GM10248 (cell line): ENCODE measurements around the gene JAG2.
A peak's percentile ranks its signal among the peaks of the same experiment; 100 is the strongest.

ENCODE experiments used
- CTCF ChIA-PET: fragments of 300-600 bp; sonication (Branson Sonifier 250); formaldehyde crosslinking; extraction: SDS; loops from one replicate; lab custom pipeline; 2021; ENCODE audit warnings: antibody characterized with exemption; lab: Yijun Ruan, JAX
- POLR2A ChIA-PET: fragments of 350-650 bp; sonication (Branson Sonifier 250); formaldehyde crosslinking; extraction: SDS; loops from one replicate; lab custom pipeline; 2020; ENCODE audit warnings: antibody characterized with exemption; lab: Yijun Ruan, JAX
- DNase-seq: peaks from one replicate; pipeline ENCODE4 v3.0.0; 2012; ENCODE audit errors: extremely low spot score
- TF ChIP-seq, protein P1 (sequence below): IDR thresholded peaks from 2 replicates; pipeline ENCODE4 v1.5.1; 2012; ENCODE audit warnings: mild to moderate bottlenecking, low read depth; ENCODE audit errors: extremely low read depth, missing control alignments, control extremely low read depth

JAG2 gene

DNA sequence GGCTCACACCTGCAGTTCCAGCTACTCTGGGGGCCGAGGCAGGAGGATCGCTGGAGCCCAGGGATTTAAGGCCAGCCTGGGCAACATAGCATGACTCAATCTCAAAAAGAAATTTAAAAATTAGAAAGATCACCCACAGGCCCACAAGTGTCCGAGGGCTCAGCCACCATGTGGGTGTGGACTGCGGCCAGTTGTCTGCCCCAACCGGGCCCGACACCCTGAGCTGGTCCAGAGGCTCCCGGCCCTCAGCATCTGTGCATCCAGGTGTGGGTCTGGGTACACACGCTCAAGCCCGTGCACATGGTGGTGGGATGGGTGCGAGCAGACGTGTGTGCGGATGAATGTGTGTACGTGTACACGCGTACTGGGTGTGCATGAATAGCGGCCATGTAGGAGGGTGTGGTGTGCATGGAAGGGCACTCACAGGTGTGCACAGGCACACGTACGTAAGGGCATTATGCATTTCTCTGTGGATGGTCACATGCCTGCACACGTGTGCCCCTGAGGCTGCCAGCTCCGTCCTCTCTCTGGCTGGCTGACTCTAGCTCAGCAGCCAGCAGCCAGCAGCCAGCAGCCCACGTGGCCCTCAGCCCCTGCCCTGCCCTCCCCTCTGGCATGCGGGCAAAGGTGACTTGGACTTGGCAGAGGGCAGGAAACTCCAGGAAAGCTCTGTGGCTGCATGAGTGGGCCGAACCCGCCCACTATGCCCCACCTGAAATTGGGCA lies 35.8 kb upstream of the JAG2 start:
- CTCF ChIA-PET = interaction anchor here (0.8 to 2.3 kb wide), 3 partner anchors 138 to 148 kb away, joined by 3 to 8 read pairs (median 3); no protein-coding TSS in a partner anchor
- TF ChIP-seq, protein P1, sequence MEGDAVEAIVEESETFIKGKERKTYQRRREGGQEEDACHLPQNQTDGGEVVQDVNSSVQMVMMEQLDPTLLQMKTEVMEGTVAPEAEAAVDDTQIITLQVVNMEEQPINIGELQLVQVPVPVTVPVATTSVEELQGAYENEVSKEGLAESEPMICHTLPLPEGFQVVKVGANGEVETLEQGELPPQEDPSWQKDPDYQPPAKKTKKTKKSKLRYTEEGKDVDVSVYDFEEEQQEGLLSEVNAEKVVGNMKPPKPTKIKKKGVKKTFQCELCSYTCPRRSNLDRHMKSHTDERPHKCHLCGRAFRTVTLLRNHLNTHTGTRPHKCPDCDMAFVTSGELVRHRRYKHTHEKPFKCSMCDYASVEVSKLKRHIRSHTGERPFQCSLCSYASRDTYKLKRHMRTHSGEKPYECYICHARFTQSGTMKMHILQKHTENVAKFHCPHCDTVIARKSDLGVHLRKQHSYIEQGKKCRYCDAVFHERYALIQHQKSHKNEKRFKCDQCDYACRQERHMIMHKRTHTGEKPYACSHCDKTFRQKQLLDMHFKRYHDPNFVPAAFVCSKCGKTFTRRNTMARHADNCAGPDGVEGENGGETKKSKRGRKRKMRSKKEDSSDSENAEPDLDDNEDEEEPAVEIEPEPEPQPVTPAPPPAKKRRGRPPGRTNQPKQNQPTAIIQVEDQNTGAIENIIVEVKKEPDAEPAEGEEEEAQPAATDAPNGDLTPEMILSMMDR = no peak
- POLR2A ChIA-PET = no interaction called here
- no peak for DNase-seq

DNA sequence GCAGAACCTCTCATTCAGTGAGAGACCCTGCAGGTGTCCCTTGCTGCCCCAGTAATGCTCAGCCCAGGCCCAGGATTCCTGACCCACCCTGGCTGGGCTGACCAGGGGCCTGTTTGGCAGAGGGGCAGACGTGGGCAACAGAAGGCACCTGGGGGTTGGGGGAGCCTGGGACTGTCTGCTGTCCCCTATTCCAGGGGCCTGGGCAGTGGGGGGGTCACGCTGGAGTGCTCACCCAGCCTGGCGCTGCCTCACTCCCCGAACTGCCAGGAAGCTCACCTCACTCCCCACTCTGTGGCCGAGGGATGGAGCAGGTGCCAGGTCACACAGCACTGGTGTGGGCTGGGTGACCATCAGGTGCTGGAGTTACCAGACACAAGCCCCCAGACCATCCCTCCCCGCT lies 35.1 kb upstream of the JAG2 start:
- ChIA-PET POLR2A (no interaction called here), CTCF (interaction anchor here (0.8 to 2.3 kb wide), 7 partner anchors 17 to 148 kb away, joined by 3 to 8 read pairs (median 3); partner anchors contain the start of gene NUDT14)
- no peak for DNase-seq
- TF ChIP-seq, protein P1 = no peak

DNA sequence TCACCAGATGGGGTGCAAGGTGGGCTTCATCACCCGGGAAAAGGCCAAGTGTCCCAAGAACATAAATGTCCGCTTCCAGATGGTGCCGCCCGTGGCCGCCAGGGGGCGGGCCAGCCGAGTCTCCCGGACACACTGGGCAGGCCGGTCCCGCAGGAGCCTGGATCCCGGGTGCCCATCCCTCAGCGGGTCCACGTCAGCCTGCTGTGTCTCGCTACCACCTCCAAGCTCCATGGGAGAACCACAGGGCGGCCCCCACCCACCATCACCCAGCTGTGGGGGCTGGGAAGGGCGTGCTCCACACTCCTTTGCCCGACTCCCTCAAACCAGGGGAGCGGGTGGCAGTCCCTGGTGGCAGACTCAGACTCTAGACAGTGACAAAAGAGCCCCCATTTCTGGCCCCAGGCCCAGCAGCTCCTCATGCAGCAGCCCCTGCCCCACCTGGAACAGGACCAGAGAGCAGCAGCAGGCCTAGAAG lies 34.5 kb upstream of the JAG2 start:
- peak; percentile 85 for DNase-seq
- ChIA-PET CTCF (interaction anchor here (0.8 to 2.3 kb wide), 7 partner anchors 18 to 149 kb away, joined by 3 to 8 read pairs (median 3); partner anchors contain the start of gene NUDT14), POLR2A (no interaction called here)
- TF ChIP-seq, protein P1 = peak; percentile 91

DNA sequence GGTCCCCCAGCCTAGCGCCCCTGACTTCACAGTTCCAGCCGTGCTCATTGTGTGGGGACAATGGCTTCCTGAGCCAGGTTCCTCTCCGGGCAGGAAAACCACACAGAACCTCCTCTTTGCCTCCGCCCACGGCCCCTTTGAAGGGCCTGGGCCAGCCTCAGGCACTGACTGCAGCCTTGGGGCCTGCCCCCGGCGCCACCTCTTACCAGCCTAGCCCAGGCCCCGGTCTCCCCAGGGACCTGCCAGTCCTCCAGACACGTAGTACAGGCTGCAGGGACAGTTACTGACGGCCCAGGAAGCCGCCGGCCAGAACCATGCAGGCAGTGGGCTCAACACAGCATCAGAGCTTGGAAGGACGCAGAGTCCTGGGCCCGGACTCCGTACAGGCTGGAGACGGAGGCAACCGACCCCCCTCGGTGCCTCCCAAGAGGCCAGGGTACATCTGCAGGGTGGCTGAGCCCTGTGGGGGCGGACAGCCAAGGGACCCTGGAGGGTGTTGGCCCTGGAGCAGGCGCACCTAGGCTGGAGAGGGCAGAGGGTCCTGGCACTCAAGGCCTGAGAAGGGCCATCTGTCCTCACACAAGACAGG lies 33.4 kb upstream of the JAG2 start:
- DNase-seq = peak; percentile 69
- TF ChIP-seq, protein P1 = no peak
- CTCF ChIA-PET = interaction anchor here (0.5 to 2.0 kb wide), 7 partner anchors 16 to 1215 kb away, joined by 3 to 8 read pairs (median 3); partner anchors contain the start of gene NUDT14
- POLR2A ChIA-PET = no interaction called here

DNA sequence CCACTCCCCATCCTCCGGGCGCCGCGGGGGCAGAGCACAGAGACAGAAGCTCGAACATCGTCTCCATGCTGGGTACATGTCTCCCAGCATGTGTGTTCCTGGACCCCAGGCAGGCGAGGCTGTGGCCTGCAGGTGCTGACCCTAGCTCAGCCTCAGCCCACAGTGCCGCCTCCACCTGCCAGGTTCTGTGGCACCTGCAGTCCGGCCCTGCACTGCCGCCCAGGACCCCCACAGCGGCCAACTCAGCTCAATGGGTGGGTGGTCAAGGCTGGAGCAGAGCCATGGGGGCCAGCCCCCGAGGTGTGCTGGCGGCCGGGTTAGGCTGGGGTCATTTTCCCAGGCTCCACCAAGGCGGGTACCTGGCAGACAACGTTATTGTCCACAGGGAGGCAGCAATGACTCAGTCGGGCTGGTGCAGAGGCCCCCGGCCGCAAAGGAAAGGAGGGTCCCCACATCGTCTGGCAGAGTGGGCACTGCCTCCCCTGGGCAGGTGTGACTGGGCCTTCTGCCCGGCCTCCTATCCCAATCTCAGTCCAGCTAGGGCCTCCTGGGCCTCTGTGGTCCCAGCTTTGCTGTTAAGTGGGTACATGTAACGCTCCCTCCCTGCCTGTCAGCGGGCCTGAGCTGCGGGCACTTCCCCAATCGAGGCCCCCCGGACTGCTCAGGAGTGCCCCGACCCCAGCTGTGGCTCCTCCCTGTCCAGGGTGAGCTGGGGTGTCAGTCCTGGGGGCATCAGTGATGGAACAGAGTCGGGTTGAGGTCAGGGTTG lies 32.8 kb upstream of the JAG2 start:
- TF ChIP-seq, protein P1 = no peak
- ChIA-PET CTCF (interaction anchor here (0.5 to 2.0 kb wide), 7 partner anchors 17 to 1216 kb away, joined by 3 to 7 read pairs (median 3); no protein-coding TSS in a partner anchor), POLR2A (no interaction called here)
- DNase-seq = no peak

DNA sequence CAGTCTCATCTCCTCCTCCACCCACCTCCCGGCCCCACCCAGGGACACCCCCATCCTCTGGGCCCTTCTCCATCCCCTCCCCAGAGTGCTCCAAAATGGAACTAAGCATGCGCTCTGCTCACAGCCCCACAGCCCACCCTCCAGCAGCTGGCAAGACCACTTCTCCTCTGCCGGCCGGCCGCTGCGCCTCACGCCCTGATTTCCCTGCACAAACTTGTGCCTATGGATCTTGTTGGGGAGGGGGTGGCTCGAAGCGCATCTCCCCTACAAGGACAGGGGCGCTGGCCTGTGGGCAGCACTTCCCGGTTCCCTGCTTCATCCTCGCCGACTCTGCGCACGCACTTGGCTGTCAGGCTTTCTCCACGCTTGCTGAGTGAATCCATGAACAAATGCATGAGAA lies 32.1 kb upstream of the JAG2 start:
- TF ChIP-seq, protein P1 = no peak
- ChIA-PET POLR2A (no interaction called here), CTCF (interaction anchor here (1.8 to 2.0 kb wide), 3 partner anchors 111 to 170 kb away, joined by 5 to 7 read pairs (median 6); no protein-coding TSS in a partner anchor)
- no peak for DNase-seq
